NB4 (cell line): ENCODE results near the gene KRT7.

Source experiments
- CTCF ChIP-seq: IDR thresholded peaks from one replicate; pipeline ENCODE4 v1.5.1; 2012; ENCODE audit warnings: low read depth, low read length
- MAX ChIP-seq: IDR thresholded peaks from 2 replicates; pipeline ENCODE4 v1.6.1; 2011; ENCODE audit warnings: low read depth, low read length
- POLR2A ChIP-seq: IDR thresholded peaks from 2 replicates; pipeline ENCODE4 v1.6.1; 2011; ENCODE audit warnings: mild to moderate bottlenecking; ENCODE audit not compliant: insufficient read length; ENCODE audit errors: extremely low read depth

- TF ChIP-seq CTCF (no peak), POLR2A (no peak), MAX (no peak)
Observed at GRCh38 chr12:52209321-52209720, 23.7 kb upstream of the KRT7 start.
